Left ventricle myocardium inferior (tissue), 1 donor: ENCODE results near the gene BRAF. TPM values are rescaled to one million over a fixed set of nuclear protein-coding genes. Genes with fewer than 3 reads are reported as not detected.
"Not testable (repeated sequence)": the region's sequence is repeated elsewhere in the genome, so short reads cannot be mapped to it uniquely, and the experiment has no call there.

Experiments used
- DNase-seq: peaks from one replicate; pipeline ENCODE4 v3.0.0-alpha.2; 2020
- H3K27ac ChIP-seq: fragments of 200-600 bp; replicated peaks from 2 replicates; pipeline ENCODE4 v1.8.0; 2021
- H3K27me3 ChIP-seq: fragments of 200-600 bp; 2 replicates; pipeline ENCODE4 v1.8.0; 2021; ENCODE audit warnings: low read depth
- H3K36me3 ChIP-seq: fragments of 200-600 bp; 2 replicates; pipeline ENCODE4 v1.8.0; 2021
- H3K4me1 ChIP-seq: fragments of 200-600 bp; 2 replicates; pipeline ENCODE4 v1.8.0; 2021
- H3K4me3 ChIP-seq: fragments of 200-600 bp; 2 replicates; pipeline ENCODE4 v1.8.0; 2021; ENCODE audit warnings: mild to moderate bottlenecking, moderate library complexity
- H3K9me3 ChIP-seq: fragments of 200-600 bp; replicated peaks from 2 replicates; pipeline ENCODE4 v1.8.0; 2021
- intact Hi-C: fragments of 100-400 bp; cut with micrococcal nuclease; formaldehyde crosslinking; loops from one replicate; pipeline ENCODE4 v1.11.0; 2022
- total RNA-seq: library from RNA; stranded (reverse); fragmentation: NEBNext Ultra II Directional; extraction: Animal tissue kit (Norgen Biotek cat#: 25700); gene quantifications from one replicate; pipeline ENCODE4 v1.2.1, GENCODE V29; 2021
- TF ChIP-seq, protein P1 (sequence below): fragments of 200-600 bp; IDR thresholded peaks from 2 replicates; pipeline ENCODE4 v1.8.0; 2021; ENCODE audit warnings: antibody characterized with exemption, mild to moderate bottlenecking, borderline replicate concordance
- donor health status: DM: no; HTN: yes; CAD: no; lungs with severe emphysema.

Gene BRAF
- total RNA-seq, 1 donor from 2014 or later: 18.8 TPM

- no peak overlapping the region for H3K27ac ChIP-seq
- H3K9me3 ChIP-seq: no peaks in the 10 kb centered on the region
- peaks cover 15% of the 10 kb centered on the region for H3K36me3 ChIP-seq
- TF ChIP-seq, protein P1, sequence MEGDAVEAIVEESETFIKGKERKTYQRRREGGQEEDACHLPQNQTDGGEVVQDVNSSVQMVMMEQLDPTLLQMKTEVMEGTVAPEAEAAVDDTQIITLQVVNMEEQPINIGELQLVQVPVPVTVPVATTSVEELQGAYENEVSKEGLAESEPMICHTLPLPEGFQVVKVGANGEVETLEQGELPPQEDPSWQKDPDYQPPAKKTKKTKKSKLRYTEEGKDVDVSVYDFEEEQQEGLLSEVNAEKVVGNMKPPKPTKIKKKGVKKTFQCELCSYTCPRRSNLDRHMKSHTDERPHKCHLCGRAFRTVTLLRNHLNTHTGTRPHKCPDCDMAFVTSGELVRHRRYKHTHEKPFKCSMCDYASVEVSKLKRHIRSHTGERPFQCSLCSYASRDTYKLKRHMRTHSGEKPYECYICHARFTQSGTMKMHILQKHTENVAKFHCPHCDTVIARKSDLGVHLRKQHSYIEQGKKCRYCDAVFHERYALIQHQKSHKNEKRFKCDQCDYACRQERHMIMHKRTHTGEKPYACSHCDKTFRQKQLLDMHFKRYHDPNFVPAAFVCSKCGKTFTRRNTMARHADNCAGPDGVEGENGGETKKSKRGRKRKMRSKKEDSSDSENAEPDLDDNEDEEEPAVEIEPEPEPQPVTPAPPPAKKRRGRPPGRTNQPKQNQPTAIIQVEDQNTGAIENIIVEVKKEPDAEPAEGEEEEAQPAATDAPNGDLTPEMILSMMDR: no peak
- DNase-seq: no peak
- H3K4me1 ChIP-seq: peaks cover 12% of the 10 kb centered on the region
- intact Hi-C loops: no loop called here
- H3K4me3 ChIP-seq: no peak overlapping the region
- H3K27me3 ChIP-seq: no peaks in the 10 kb centered on the region
Measured at GRCh38 chr7:140829720-140830119, 95.0 kb downstream of the BRAF start.

- H3K4me3 ChIP-seq: no peak overlapping the region
- no peaks in the 10 kb centered on the region for H3K9me3 ChIP-seq
- DNase-seq: no peak
- no peaks in the 10 kb centered on the region for H3K27me3 ChIP-seq
- intact Hi-C loops: no loop called here
- TF ChIP-seq, protein P1: no peak
- no peak overlapping the region for H3K27ac ChIP-seq
- H3K36me3 ChIP-seq: peaks cover 6% of the 10 kb centered on the region
- H3K4me1 ChIP-seq: peaks cover 12% of the 10 kb centered on the region
Measured at GRCh38 chr7:140828741-140829140, 96.0 kb downstream of the BRAF start.

GRCh38 chr7:140817383-140817782, 107.3 kb downstream of the BRAF start:
- H3K4me3 ChIP-seq, H3K27me3 ChIP-seq, intact Hi-C loops, H3K27ac ChIP-seq, H3K36me3 ChIP-seq, H3K4me1 ChIP-seq, DNase-seq: not testable (repeated sequence)
- peaks cover 18% of the 10 kb centered on the region for H3K9me3 ChIP-seq

GRCh38 chr7:140810830-140811556, 113.7 kb downstream of the BRAF start:
- TF ChIP-seq, protein P1: peak; percentile 84
- intact Hi-C loops: loop anchor here (5.0 kb wide), 1 partner anchor 201 kb away; the partner anchor contains the start of gene MRPS33
- Histone ChIP-seq H3K4me3 (no peak overlapping the region), H3K9me3 (no peaks in the 10 kb centered on the region), H3K27ac (no peak overlapping the region), H3K4me1 (peaks cover 18% of the 10 kb centered on the region), H3K36me3 (no peaks in the 10 kb centered on the region), H3K27me3 (no peaks in the 10 kb centered on the region)
- DNase-seq: no peak

- Histone ChIP-seq H3K4me3 (no peak overlapping the region), H3K27me3 (no peaks in the 10 kb centered on the region)
Measured at GRCh38 chr7:140810385-140810784, 114.3 kb downstream of the BRAF start.

DNA sequence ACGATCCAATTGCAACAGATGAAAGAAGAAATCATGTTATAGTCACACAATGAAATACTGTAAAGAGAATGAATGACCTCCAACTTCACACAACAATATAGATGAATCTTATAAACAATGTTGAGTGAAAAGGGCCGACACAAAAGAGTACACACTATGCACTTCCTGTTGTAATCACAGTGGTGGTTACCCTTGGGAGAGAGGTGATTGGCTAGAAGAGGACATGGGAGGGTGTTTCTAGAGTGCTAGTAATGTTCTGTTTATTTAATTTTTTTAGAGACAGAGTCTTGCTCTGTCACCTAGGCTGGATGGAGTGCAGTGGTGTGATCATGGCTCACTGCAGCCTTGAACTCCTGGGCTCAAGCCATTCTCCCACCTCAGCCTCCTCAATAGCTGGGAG, 145.8 kb downstream of the BRAF start:
- Histone ChIP-seq H3K27ac (no peak overlapping the region), H3K4me1 (no peaks in the 10 kb centered on the region), H3K27me3 (no peaks in the 10 kb centered on the region), H3K36me3 (peaks cover 83% of the 10 kb centered on the region), H3K9me3 (no peaks in the 10 kb centered on the region), H3K4me3 (no peak overlapping the region)
- TF ChIP-seq, protein P1: no peak
- intact Hi-C loops: no loop called here
- no peak for DNase-seq

More at GRCh38 chr7:140810385-140810784, 114.3 kb downstream of the BRAF start:
- H3K27ac ChIP-seq: no peak overlapping the region
- no peaks in the 10 kb centered on the region for H3K9me3 ChIP-seq
- TF ChIP-seq, protein P1: no peak
- H3K36me3 ChIP-seq: no peaks in the 10 kb centered on the region
- H3K4me1 ChIP-seq: peaks cover 18% of the 10 kb centered on the region
- intact Hi-C loops: loop anchor here (5.0 kb wide), 1 partner anchor 202 kb away; the partner anchor contains the start of gene MRPS33
- DNase-seq: no peak
